ENCODE results near the gene ARPC3. TPM values are rescaled to one million over a fixed set of nuclear protein-coding genes. Genes with fewer than 3 reads are reported as not detected.

Gene ARPC3
- total and polyA plus RNA-seq, 2 of the 4 experiments (the other 2 are of a cell fraction): 192 to 204 TPM

DNA sequence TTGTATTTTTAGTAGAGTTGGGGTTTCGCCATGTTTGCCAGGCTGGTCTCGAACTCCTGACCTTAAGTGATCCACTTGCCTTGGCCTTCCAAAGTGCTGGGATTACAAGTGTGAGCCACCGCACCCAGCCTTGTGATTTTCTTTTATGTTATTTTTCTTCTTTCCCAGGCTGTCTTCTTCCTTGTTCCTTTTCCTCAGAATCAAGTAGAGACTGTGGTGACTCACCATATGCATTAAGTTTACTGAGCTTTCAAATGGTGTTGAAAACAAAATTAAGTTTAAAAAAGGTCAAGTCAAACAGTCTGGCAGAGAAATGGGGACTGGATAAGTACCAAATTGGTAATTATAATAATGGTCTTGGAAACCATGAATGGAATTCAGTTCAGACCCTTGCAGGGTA, 5.7 kb downstream of the ARPC3 start:
- Histone ChIP-seq H3K23ac (ENCODE audit: low read depth, low read length) (no peak overlapping the region), H3K9me3 (ENCODE audit: control insufficient read depth, insufficient read depth, low read length) (no peaks in the 10 kb centered on the region), H3K14ac (replicated peaks; ENCODE audit: low read depth, low read length) (no peak overlapping the region), H3K4me2 (ENCODE audit: low read depth, low read length) (no peak overlapping the region), H3K9me1 (ENCODE audit: insufficient read depth, low read length) (peaks cover 4% of the 10 kb centered on the region; the same call in 1 of the 2 replicates), H3K27ac (ENCODE audit: insufficient read depth, low read length) (no peak overlapping the region), H4K5ac (ENCODE audit: low read depth, low read length) (no peak overlapping the region), H2BK15ac (ENCODE audit: low read depth, low read length) (no peak overlapping the region), H3K4me3 (ENCODE audit: insufficient read depth, low read depth, low read length) (no peak overlapping the region), H2BK5ac (ENCODE audit: low read depth, low read length, poor library complexity, severe bottlenecking) (no peak overlapping the region), H4K91ac (ENCODE audit: insufficient read depth, low read depth, low read length) (no peak overlapping the region), H2AFZ (replicated peaks; ENCODE audit: low read length, poor library complexity) (no peak overlapping the region), H3K4ac (ENCODE audit: low read depth, low read length) (no peak overlapping the region), H3K27me3 (ENCODE audit: control insufficient read depth, insufficient read depth, low read length) (no peaks in the 10 kb centered on the region), H3K4me1 (ENCODE audit: control insufficient read depth, insufficient read depth, low read length) (0 out of 2 replicates have a peak, but pooled peaks cover 5% of the 10 kb centered on the region), H3K18ac (ENCODE audit: low read depth, low read length) (no peak overlapping the region), H4K20me1 (ENCODE audit: insufficient read depth, low read length) (peaks cover 18% of the 10 kb centered on the region), H2BK120ac (ENCODE audit: low read depth, low read length) (no peak overlapping the region), H3K36me3 (ENCODE audit: control insufficient read depth, insufficient read depth, low read length) (peaks cover 28% of the 10 kb centered on the region), H4K8ac (ENCODE audit: low read depth in 2 of 2, low read length in 2 of 2) (no peak overlapping the region), H2AK5ac (ENCODE audit: low read depth, low read length) (no peak overlapping the region), H3K56ac (ENCODE audit: extremely low read depth, insufficient read depth, low read length) (no peak overlapping the region), H2AK9ac (replicated peaks; ENCODE audit: low read depth, low read length, poor library complexity) (no peak overlapping the region), H2BK20ac (ENCODE audit: low read depth, low read length) (no peak overlapping the region), H3K9ac (ENCODE audit: low read depth, low read length) (no peak overlapping the region), H3K79me1 (ENCODE audit: low read depth in 1 of 2, low read length in 2 of 2) (peaks cover 4 to 56% of the 10 kb centered on the region in 2 experiments; a peak in 3 of 4 replicates)
- DNase-seq (no peak), ATAC-seq (ENCODE audit: low read depth) (no peak; the same call in 1 of the 2 replicates)
- no TSS peak for BruUV-seq (replicated peaks)
- POLR2A ChIA-PET (ENCODE audit: unreplicated experiment): interaction anchor here (0.7 kb wide), 1 partner anchor 370 kb away, joined by 5 read pairs; no protein-coding TSS in a partner anchor
- no CpG with 5 or more reads among the region's 3 CpGs for WGBS, 2 experiments (ENCODE audit: extremely low coverage in 2 of 2, insufficient read length in 1 of 2)
- TF ChIP-seq FOS (IDR thresholded peaks at IDR 0.05; ENCODE audit: low read depth, low read length) (no peak), MXI1 (IDR thresholded peaks at IDR 0.05; ENCODE audit: borderline replicate concordance, low read depth, low read length) (no peak), SMC3 (IDR thresholded peaks at IDR 0.05; ENCODE audit: low read depth, low read length) (no peak)
- TF ChIP-seq, protein P1, sequence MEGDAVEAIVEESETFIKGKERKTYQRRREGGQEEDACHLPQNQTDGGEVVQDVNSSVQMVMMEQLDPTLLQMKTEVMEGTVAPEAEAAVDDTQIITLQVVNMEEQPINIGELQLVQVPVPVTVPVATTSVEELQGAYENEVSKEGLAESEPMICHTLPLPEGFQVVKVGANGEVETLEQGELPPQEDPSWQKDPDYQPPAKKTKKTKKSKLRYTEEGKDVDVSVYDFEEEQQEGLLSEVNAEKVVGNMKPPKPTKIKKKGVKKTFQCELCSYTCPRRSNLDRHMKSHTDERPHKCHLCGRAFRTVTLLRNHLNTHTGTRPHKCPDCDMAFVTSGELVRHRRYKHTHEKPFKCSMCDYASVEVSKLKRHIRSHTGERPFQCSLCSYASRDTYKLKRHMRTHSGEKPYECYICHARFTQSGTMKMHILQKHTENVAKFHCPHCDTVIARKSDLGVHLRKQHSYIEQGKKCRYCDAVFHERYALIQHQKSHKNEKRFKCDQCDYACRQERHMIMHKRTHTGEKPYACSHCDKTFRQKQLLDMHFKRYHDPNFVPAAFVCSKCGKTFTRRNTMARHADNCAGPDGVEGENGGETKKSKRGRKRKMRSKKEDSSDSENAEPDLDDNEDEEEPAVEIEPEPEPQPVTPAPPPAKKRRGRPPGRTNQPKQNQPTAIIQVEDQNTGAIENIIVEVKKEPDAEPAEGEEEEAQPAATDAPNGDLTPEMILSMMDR (conservative IDR thresholded peaks at IDR 0.05; ENCODE audit: low read depth, low read length): no peak
- intact Hi-C loops (cut with micrococcal nuclease): no loop called here
- in situ Hi-C loops (cut with MboI; ENCODE audit: low sequenced_read_pairs): no loop called here
- CTCF ChIA-PET: no interaction called here
- dilution Hi-C loops (cut with HindIII; ENCODE audit: low sequenced_read_pairs, unreplicated experiment): no loop called here

Data from IMR-90 (cell line).